ENCODE measurements around the gene ZDHHC17. TPM values are rescaled to one million over a fixed set of nuclear protein-coding genes. Genes with fewer than 3 reads are reported as not detected.

ZDHHC17 gene
- total and polyA plus RNA-seq, 7 donors = 0.92 to 54.3 (median 38.6) TPM

GRCh38 chr12:76764856-76765255, 941 bp downstream of the ZDHHC17 start:
- no peaks in the 10 kb centered on the region for H3K36me3 ChIP-seq
- H3K4me3 ChIP-seq = peak overlapping the region; percentile 63 to 96 (median 78)
- H3K27ac ChIP-seq = peak overlapping the region; percentile 91 to 98 (median 96)
- TF ChIP-seq, protein P1, sequence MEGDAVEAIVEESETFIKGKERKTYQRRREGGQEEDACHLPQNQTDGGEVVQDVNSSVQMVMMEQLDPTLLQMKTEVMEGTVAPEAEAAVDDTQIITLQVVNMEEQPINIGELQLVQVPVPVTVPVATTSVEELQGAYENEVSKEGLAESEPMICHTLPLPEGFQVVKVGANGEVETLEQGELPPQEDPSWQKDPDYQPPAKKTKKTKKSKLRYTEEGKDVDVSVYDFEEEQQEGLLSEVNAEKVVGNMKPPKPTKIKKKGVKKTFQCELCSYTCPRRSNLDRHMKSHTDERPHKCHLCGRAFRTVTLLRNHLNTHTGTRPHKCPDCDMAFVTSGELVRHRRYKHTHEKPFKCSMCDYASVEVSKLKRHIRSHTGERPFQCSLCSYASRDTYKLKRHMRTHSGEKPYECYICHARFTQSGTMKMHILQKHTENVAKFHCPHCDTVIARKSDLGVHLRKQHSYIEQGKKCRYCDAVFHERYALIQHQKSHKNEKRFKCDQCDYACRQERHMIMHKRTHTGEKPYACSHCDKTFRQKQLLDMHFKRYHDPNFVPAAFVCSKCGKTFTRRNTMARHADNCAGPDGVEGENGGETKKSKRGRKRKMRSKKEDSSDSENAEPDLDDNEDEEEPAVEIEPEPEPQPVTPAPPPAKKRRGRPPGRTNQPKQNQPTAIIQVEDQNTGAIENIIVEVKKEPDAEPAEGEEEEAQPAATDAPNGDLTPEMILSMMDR (IDR thresholded peaks at IDR 0.05) = no peak
- TF ChIP-seq POLR2AphosphoS5 (IDR thresholded peaks at IDR 0.05) (no peak), EP300 (IDR thresholded peaks at IDR 0.05) (no peak), POLR2A (IDR thresholded peaks at IDR 0.05) (no peak)
- intact Hi-C loops (cut with DNase I) = loop anchor here (5.0 kb wide), 1 partner anchor 112 kb away; the partner anchor contains the start of gene CSRP2
- H3K4me1 ChIP-seq = peaks cover 0 to 54% (median 40%) of the 10 kb centered on the region in 4 donors
- no peaks in the 10 kb centered on the region for H3K27me3 ChIP-seq
- H3K9me3 ChIP-seq = no peaks in the 10 kb centered on the region
- no peak for DNase-seq
- 6 to 14% methylated on average over 9 of the region's 9 CpGs for WGBS, 2 donors

DNA sequence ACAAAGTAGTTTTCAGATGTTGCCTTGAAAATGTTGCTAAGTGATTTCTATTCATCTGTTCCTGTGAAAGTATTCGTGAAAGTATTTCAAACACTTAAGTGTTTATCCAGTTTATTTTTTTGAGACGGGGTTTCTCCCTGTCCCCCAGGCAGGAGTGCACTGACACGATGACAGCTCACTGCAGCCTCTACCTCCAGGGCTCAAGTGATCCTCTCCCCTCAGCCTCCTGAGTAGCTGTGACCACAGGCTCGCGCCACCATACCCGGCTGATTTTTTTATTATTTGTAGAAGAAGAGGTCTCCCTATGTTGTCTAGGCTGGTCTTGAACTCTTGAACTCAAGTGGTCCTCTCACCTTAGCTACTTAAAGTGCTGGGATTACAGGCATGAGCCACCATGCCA, 1.7 kb downstream of the ZDHHC17 start:
- Histone ChIP-seq H3K36me3 (no peaks in the 10 kb centered on the region), H3K4me3 (peak overlapping the region in 3 of 4 donors; percentile 63 to 96 (median 65)), H3K27me3 (no peaks in the 10 kb centered on the region), H3K27ac (peak overlapping the region; percentile 91 to 98 (median 96)), H3K4me1 (peaks cover 0 to 60% (median 46%) of the 10 kb centered on the region in 4 donors), H3K9me3 (no peaks in the 10 kb centered on the region)
- intact Hi-C loops (cut with DNase I) = no loop called here
- TF ChIP-seq EP300 (IDR thresholded peaks at IDR 0.05) (no peak), POLR2AphosphoS5 (IDR thresholded peaks at IDR 0.05) (no peak)
- TF ChIP-seq, protein P1 (IDR thresholded peaks at IDR 0.05) = no peak
- DNase-seq = no peak
- WGBS, 2 donors = 86 to 91% methylated on average over 6 of the region's 6 CpGs

GRCh38 chr12:76766161-76766560, 2.2 kb downstream of the ZDHHC17 start:
- no peaks in the 10 kb centered on the region for H3K36me3 ChIP-seq
- H3K9me3 ChIP-seq = no peaks in the 10 kb centered on the region
- WGBS, 2 donors = 89 to 97% methylated on average over 4 of the region's 4 CpGs
- H3K4me3 ChIP-seq = no peak overlapping the region
- H3K27me3 ChIP-seq = no peaks in the 10 kb centered on the region
- peak overlapping the region in 3 of 4 donors; percentile 95 to 98 (median 98) for H3K27ac ChIP-seq
- TF ChIP-seq, protein P1 (IDR thresholded peaks at IDR 0.05) = no peak
- TF ChIP-seq POLR2AphosphoS5 (IDR thresholded peaks at IDR 0.05) = no peak
- no peak for TF ChIP-seq EP300 (IDR thresholded peaks at IDR 0.05)
- TF ChIP-seq POLR2A (IDR thresholded peaks at IDR 0.05) = no peak
- peaks cover 0 to 61% (median 48%) of the 10 kb centered on the region in 4 donors for H3K4me1 ChIP-seq
- intact Hi-C loops (cut with DNase I) = no loop called here
- no peak for DNase-seq

DNA sequence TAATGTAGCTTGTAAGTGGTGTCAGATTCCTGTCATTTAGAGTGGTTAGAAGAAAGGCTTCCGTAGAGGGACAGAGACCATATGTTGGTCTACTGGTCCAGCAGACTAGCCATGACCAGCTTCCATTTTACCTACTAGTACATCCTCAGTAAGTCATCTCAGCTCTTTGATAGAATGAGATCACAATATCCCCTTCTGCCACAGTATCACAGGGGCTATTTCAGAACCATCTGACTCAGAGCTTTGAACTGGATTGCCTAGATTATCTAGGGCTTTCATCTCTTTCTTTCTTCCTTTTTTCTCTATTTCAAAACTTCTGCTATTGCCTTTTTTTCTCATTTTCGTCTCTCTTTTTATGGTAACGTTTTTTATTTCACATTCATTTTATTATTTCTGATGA, 4.7 kb downstream of the ZDHHC17 start:
- intact Hi-C loops (cut with DNase I) = no loop called here
- Histone ChIP-seq H3K27me3 (no peaks in the 10 kb centered on the region), H3K36me3 (no peaks in the 10 kb centered on the region), H3K9me3 (no peaks in the 10 kb centered on the region), H3K4me1 (peaks cover 0 to 67% (median 47%) of the 10 kb centered on the region in 4 donors), H3K27ac (no peak overlapping the region), H3K4me3 (no peak overlapping the region)
- no peak for TF ChIP-seq POLR2A (IDR thresholded peaks at IDR 0.05)
- no peak for TF ChIP-seq POLR2AphosphoS5 (IDR thresholded peaks at IDR 0.05)
- TF ChIP-seq, protein P1 (IDR thresholded peaks at IDR 0.05) = no peak
- no peak for TF ChIP-seq EP300 (IDR thresholded peaks at IDR 0.05)
- WGBS, 2 donors = 83 to 86% methylated on average over 3 of the region's 3 CpGs
- no peak for DNase-seq

DNA sequence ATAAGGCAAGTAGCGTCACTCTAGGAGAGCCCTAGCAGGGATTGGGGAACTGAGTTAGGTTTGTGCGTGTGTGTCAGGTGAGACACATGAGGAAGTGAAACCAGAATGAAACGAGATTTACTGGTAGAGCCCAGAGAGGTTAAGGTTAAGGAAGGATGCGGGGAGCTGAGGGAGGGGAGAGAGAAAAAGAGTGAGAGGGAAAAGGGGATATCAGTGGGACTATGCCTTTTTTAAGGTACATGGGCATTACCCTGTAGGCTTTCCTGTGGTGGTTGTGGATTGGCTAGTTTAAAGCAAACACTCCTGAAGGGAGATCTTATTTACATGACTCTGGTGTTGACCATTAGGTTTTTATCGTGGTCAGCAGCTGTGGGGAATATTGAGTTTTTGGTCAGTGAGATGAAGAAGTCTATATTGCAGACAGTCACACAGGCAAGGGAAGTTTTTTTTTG, 13.9 kb downstream of the ZDHHC17 start:
- 55 to 62% methylated on average over 5 of the region's 5 CpGs for WGBS, 2 donors

More for the DNA sequence above, 13.9 kb downstream of the ZDHHC17 start:
- Histone ChIP-seq H3K4me3 (no peak overlapping the region), H3K4me1 (peaks cover 0 to 73% (median 45%) of the 10 kb centered on the region in 4 donors), H3K9me3 (no peaks in the 10 kb centered on the region), H3K27me3 (no peaks in the 10 kb centered on the region), H3K27ac (no peak overlapping the region), H3K36me3 (no peaks in the 10 kb centered on the region)
- intact Hi-C loops (cut with DNase I) = no loop called here
- TF ChIP-seq POLR2AphosphoS5 (IDR thresholded peaks at IDR 0.05) (no peak), EP300 (IDR thresholded peaks at IDR 0.05) (no peak), POLR2A (IDR thresholded peaks at IDR 0.05) (no peak)
- TF ChIP-seq, protein P1 (IDR thresholded peaks at IDR 0.05) = no peak
- no peak for DNase-seq

Measured in sigmoid colon (tissue), 7 donors.